GOT3 (cell line): ENCODE results near the gene PCNX2.

ENCODE experiments used
- DNase-seq: peaks from one replicate; lab custom pipeline; 2025; ENCODE audit warnings: mixed read lengths; lab: John Stamatoyannopoulos, UW

Gene PCNX2

GRCh38 chr1:232956081-232956480, 339.4 kb downstream of the PCNX2 start:
- no peak for DNase-seq

- DNase-seq: no peak
These were observed 340.7 kb downstream of the PCNX2 start for GRCh38 chr1:232954594-232955365.

GRCh38 chr1:232952514-232953499, 342.7 kb downstream of the PCNX2 start:
- no peak for DNase-seq

- DNase-seq: no peak
These were observed 343.9 kb downstream of the PCNX2 start for GRCh38 chr1:232951605-232952004.

- DNase-seq: no peak
These were observed 344.3 kb downstream of the PCNX2 start for GRCh38 chr1:232951180-232951579.

GRCh38 chr1:232950197-232951176, 345.0 kb downstream of the PCNX2 start, which contains the start of gene NTPCR:
Gene NTPCR (plus strand): TSS chr1:232950611. CDS start chr1:232950711, 100 bp downstream.
- DNase-seq: peak; percentile 88

GRCh38 chr1:232949636-232950196, 345.8 kb downstream of the PCNX2 start:
- no peak for DNase-seq

GRCh38 chr1:232944347-232944746, 351.2 kb downstream of the PCNX2 start:
- no peak for DNase-seq

- no peak for DNase-seq
These were observed 351.8 kb downstream of the PCNX2 start for GRCh38 chr1:232943679-232944252.

- no peak for DNase-seq
These were observed 352.9 kb downstream of the PCNX2 start for GRCh38 chr1:232942413-232943294.

GRCh38 chr1:232940262-232940661, 355.3 kb downstream of the PCNX2 start:
- no peak for DNase-seq

- no peak for DNase-seq
These were observed 355.8 kb downstream of the PCNX2 start for GRCh38 chr1:232939748-232940147.

GRCh38 chr1:232938926-232939325, 356.6 kb downstream of the PCNX2 start:
- no peak for DNase-seq

GRCh38 chr1:232937741-232938375, 357.7 kb downstream of the PCNX2 start:
- DNase-seq: no peak

- no peak for DNase-seq
These were observed 358.6 kb downstream of the PCNX2 start for GRCh38 chr1:232936941-232937340.
